ENCODE measurements around the gene CREB3L2. TPM values are rescaled to one million over a fixed set of nuclear protein-coding genes. Genes with fewer than 3 reads are reported as not detected.

The CREB3L2 gene
- total and polyA plus RNA-seq, 10 of the 15 experiments (the other 5 are each of a cell fraction or from before 2014, with no cell fraction given) = 6.4 to 67.1 (median 26.2) TPM

- TF ChIP-seq BCL3 (IDR thresholded peaks at IDR 0.05; ENCODE audit: borderline replicate concordance, insufficient read depth, low read depth, low read length, poor library complexity, severe bottlenecking) (no peak), ZBTB4 (CRISPR knock-in tag; IDR thresholded peaks at IDR 0.05) (no peak), IKZF2 (IDR thresholded peaks at IDR 0.05) (no peak), SIX5 (IDR thresholded peaks at IDR 0.05; ENCODE audit: low read depth, low read length, severe bottlenecking) (no peak), IRF4 (IDR thresholded peaks at IDR 0.05; ENCODE audit: low read depth, low read length) (0 out of 2 replicates have a peak, but pooled peaks have one; percentile 35), CUX1 (IDR thresholded peaks at IDR 0.05; ENCODE audit: insufficient replicate concordance, low read depth, low read length) (no peak), EED (IDR thresholded peaks at IDR 0.05; ENCODE audit: low read depth) (peak; percentile 87), EP300 (IDR thresholded peaks at IDR 0.05; ENCODE audit: borderline replicate concordance in 1 of 2, control insufficient read depth in 1 of 2, low read depth in 2 of 2, low read length in 2 of 2) (no peak), KDM1A (IDR thresholded peaks at IDR 0.05; ENCODE audit: borderline replicate concordance) (no peak), NFIC (IDR thresholded peaks at IDR 0.05; ENCODE audit: low read depth, low read length) (peak; percentile 73), SUPT20H (IDR thresholded peaks at IDR 0.05; ENCODE audit: borderline replicate concordance, control insufficient read depth, low read depth, low read length) (no peak), ZNF274 (IDR thresholded peaks at IDR 0.05; ENCODE audit: insufficient read depth, insufficient read length) (no peak), RAD51 (IDR thresholded peaks at IDR 0.05) (no peak), TAF1 (IDR thresholded peaks at IDR 0.05; ENCODE audit: borderline replicate concordance, low read depth, low read length) (no peak)
- TF ChIP-seq, protein P1, sequence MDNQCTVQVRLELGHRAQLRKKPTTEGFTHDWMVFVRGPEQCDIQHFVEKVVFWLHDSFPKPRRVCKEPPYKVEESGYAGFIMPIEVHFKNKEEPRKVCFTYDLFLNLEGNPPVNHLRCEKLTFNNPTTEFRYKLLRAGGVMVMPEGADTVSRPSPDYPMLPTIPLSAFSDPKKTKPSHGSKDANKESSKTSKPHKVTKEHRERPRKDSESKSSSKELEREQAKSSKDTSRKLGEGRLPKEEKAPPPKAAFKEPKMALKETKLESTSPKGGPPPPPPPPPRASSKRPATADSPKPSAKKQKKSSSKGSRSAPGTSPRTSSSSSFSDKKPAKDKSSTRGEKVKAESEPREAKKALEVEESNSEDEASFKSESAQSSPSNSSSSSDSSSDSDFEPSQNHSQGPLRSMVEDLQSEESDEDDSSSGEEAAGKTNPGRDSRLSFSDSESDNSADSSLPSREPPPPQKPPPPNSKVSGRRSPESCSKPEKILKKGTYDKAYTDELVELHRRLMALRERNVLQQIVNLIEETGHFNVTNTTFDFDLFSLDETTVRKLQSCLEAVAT (IDR thresholded peaks at IDR 0.05) = no peak
Observed at GRCh38 chr7:137890449-137890921, 111.4 kb downstream of the CREB3L2 start (continued).

Measured in GM12878 (cell line).